Endothelial cell (in vitro differentiated cells): ENCODE results near the gene KIAA1671. TPM values are rescaled to one million over a fixed set of nuclear protein-coding genes. Genes with fewer than 3 reads are reported as not detected.
"Not testable (repeated sequence)": the region's sequence is repeated elsewhere in the genome, so short reads cannot be mapped to it uniquely, and the experiment has no call there.

Experiments used
- DNase-seq: peaks from one replicate; pipeline ENCODE4 v3.0.0; 2021; ENCODE audit warnings: low spot score
- H3K27ac Mint-ChIP-seq: one replicate; pipeline ENCODE4 v1.8.0; 2021; ENCODE audit warnings: mixed read lengths, inconsistent platforms; ENCODE audit not compliant: unreplicated experiment
- H3K27me3 Mint-ChIP-seq: one replicate; pipeline ENCODE4 v1.8.0; 2021; ENCODE audit warnings: mild to moderate bottlenecking, moderate library complexity, mixed read lengths, inconsistent platforms; ENCODE audit not compliant: unreplicated experiment
- H3K36me3 Mint-ChIP-seq: one replicate; pipeline ENCODE4 v1.8.0; 2021; ENCODE audit warnings: mild to moderate bottlenecking, low read depth, mixed read lengths, inconsistent platforms; ENCODE audit not compliant: unreplicated experiment
- H3K4me1 Mint-ChIP-seq: one replicate; pipeline ENCODE4 v1.8.0; 2021; ENCODE audit warnings: mild to moderate bottlenecking, mixed read lengths, inconsistent platforms; ENCODE audit not compliant: unreplicated experiment
- H3K4me3 Mint-ChIP-seq: one replicate; pipeline ENCODE4 v1.8.0; 2021; ENCODE audit warnings: mild to moderate bottlenecking, mixed read lengths, inconsistent platforms; ENCODE audit not compliant: unreplicated experiment
- H3K9me3 Mint-ChIP-seq: one replicate; pipeline ENCODE4 v1.8.0; 2021; ENCODE audit warnings: mixed read lengths, inconsistent platforms; ENCODE audit not compliant: unreplicated experiment
- total RNA-seq: library from RNA; stranded (reverse); fragmentation: NEBNext Ultra II Directional; extraction: Animal tissue kit (Norgen Biotek cat#: 25700); gene quantifications from one replicate; pipeline ENCODE4 v1.2.1, GENCODE V29; 2021; ENCODE audit not compliant: unreplicated experiment
- TF ChIP-seq, protein P1 (sequence below): fragments of 200-600 bp; sonication (generic); IDR thresholded peaks from one replicate; pipeline ENCODE4 v1.5.0; 2021; ENCODE audit warnings: antibody characterized with exemption; ENCODE audit not compliant: unreplicated experiment

KIAA1671 gene
- total RNA-seq, 1 donor from 2014 or later = 92.1 TPM

DNA sequence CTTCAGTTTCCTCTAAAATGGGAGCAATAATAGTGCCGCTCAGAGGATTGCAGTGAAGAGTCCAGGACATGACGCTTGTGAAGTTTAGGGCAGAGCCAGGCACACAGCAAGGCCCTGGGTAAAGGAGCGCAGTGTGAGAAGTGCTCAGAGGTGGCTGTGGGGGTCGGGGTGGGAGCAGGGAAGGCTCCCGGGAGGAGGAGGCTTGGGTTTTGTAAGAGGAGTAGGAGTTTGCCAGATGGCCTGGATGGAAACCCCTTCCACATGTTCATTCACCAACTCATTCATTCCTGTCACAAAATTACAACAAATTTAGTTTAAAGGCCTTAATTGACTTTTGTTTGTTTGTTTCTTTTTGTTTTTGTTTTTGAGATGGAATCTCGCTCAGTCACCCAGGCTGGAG, 283.9 kb downstream of the KIAA1671 start:
- H3K27me3 Mint-ChIP-seq = peaks cover 2% of the 10 kb centered on the region
- TF ChIP-seq, protein P1, sequence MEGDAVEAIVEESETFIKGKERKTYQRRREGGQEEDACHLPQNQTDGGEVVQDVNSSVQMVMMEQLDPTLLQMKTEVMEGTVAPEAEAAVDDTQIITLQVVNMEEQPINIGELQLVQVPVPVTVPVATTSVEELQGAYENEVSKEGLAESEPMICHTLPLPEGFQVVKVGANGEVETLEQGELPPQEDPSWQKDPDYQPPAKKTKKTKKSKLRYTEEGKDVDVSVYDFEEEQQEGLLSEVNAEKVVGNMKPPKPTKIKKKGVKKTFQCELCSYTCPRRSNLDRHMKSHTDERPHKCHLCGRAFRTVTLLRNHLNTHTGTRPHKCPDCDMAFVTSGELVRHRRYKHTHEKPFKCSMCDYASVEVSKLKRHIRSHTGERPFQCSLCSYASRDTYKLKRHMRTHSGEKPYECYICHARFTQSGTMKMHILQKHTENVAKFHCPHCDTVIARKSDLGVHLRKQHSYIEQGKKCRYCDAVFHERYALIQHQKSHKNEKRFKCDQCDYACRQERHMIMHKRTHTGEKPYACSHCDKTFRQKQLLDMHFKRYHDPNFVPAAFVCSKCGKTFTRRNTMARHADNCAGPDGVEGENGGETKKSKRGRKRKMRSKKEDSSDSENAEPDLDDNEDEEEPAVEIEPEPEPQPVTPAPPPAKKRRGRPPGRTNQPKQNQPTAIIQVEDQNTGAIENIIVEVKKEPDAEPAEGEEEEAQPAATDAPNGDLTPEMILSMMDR = no peak
- no peak overlapping the region for H3K4me3 Mint-ChIP-seq
- H3K4me1 Mint-ChIP-seq = no peaks in the 10 kb centered on the region
- no peaks in the 10 kb centered on the region for H3K9me3 Mint-ChIP-seq
- H3K27ac Mint-ChIP-seq = no peak overlapping the region
- no peak for DNase-seq
- H3K36me3 Mint-ChIP-seq = peaks cover 4% of the 10 kb centered on the region

DNA sequence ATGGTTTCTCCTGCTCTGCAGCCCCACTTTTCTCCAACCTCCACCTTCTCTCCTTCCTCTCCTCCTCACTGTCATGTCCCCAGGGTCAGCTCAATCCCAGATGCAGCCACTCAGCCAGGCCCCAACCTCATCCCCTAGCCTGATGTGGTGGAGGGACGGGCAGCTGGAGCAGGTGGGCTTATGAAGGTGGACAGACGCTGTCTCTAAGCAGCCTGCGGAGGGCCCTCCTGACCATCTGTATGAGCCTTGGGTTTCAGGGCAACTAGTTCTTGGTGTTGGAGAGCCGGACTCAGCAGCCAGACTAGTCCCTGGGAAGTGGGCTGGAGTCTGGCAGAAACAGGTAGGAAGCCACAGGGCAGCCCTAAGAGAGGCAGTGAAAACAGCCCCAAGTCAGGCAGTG, 285.0 kb downstream of the KIAA1671 start:
- H3K36me3 Mint-ChIP-seq = no peaks in the 10 kb centered on the region
- no peaks in the 10 kb centered on the region for H3K9me3 Mint-ChIP-seq
- H3K27me3 Mint-ChIP-seq = peaks cover 2% of the 10 kb centered on the region
- no peaks in the 10 kb centered on the region for H3K4me1 Mint-ChIP-seq
- DNase-seq = no peak
- TF ChIP-seq, protein P1 = no peak
- no peak overlapping the region for H3K4me3 Mint-ChIP-seq
- no peak overlapping the region for H3K27ac Mint-ChIP-seq

DNA sequence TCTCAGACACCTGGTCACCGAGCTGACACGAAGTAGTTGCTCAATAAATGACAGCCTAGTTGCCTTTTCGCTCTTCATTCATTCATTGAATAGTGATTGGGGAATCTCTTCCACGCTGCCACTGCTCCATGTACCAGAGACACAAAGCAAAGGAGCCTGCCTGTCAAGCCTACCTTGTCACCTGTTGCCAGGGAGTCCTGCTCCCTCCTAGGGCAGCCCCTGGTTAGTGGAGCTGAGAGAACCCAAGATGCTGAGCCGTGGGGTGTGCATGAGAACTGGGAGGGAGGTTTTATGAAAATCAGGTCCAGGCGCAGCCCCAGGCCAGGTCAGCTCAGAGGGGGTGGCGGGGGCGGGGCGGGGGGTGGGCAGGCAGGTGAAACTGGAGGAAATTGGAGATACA, 285.5 kb downstream of the KIAA1671 start:
- H3K9me3 Mint-ChIP-seq, H3K4me1 Mint-ChIP-seq: not testable (repeated sequence)

More for the DNA sequence above, 285.5 kb downstream of the KIAA1671 start:
- H3K27ac Mint-ChIP-seq, H3K36me3 Mint-ChIP-seq, DNase-seq, H3K27me3 Mint-ChIP-seq, H3K4me3 Mint-ChIP-seq: not testable (repeated sequence)

Other genes with a start within 250 kb of the KIAA1671 start
- not detected for gene PIWIL3, start 178.0 kb upstream of the KIAA1671 start, total RNA-seq
- 2.4 TPM for gene SGSM1, start 146.5 kb upstream of the KIAA1671 start, total RNA-seq
- gene LHFPL7, start 6.0 kb upstream of the KIAA1671 start, total RNA-seq = not detected
- 0.97 TPM for gene CRYBB3, start 247.1 kb downstream of the KIAA1671 start, total RNA-seq